Loucy (cell line): ENCODE data around the gene TMEM87B.

Experiments
- EZH2phosphoT487 ChIP-seq: fragments of 200-600 bp; IDR thresholded peaks from 2 replicates; pipeline ENCODE4 v1.6.1; 2018; ENCODE audit warnings: antibody characterized with exemption, mild to moderate bottlenecking, moderate library complexity, borderline replicate concordance
- TF ChIP-seq, protein P1 (sequence below): fragments of 200-600 bp; sonication (generic); conservative IDR thresholded peaks from 2 replicates; pipeline ENCODE4 v1.5.1; 2014; ENCODE audit warnings: mild to moderate bottlenecking, antibody characterized with exemption, low read length

GRCh38 chr2:112151701-112152440 lies 96.8 kb downstream of the TMEM87B start:
- TF ChIP-seq, protein P1, sequence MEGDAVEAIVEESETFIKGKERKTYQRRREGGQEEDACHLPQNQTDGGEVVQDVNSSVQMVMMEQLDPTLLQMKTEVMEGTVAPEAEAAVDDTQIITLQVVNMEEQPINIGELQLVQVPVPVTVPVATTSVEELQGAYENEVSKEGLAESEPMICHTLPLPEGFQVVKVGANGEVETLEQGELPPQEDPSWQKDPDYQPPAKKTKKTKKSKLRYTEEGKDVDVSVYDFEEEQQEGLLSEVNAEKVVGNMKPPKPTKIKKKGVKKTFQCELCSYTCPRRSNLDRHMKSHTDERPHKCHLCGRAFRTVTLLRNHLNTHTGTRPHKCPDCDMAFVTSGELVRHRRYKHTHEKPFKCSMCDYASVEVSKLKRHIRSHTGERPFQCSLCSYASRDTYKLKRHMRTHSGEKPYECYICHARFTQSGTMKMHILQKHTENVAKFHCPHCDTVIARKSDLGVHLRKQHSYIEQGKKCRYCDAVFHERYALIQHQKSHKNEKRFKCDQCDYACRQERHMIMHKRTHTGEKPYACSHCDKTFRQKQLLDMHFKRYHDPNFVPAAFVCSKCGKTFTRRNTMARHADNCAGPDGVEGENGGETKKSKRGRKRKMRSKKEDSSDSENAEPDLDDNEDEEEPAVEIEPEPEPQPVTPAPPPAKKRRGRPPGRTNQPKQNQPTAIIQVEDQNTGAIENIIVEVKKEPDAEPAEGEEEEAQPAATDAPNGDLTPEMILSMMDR, result no peak
- no peak for TF ChIP-seq EZH2phosphoT487
